ENCODE data around the gene IGSF3. TPM values are rescaled to one million over a fixed set of nuclear protein-coding genes. Genes with fewer than 3 reads are reported as not detected.
"Not testable (repeated sequence)": the region's sequence is repeated elsewhere in the genome, so short reads cannot be mapped to it uniquely, and the experiment has no call there.

IGSF3 gene
- total RNA-seq, 4 donors from 2014 or later = 1.7 to 8.5 (median 5.1) TPM

DNA sequence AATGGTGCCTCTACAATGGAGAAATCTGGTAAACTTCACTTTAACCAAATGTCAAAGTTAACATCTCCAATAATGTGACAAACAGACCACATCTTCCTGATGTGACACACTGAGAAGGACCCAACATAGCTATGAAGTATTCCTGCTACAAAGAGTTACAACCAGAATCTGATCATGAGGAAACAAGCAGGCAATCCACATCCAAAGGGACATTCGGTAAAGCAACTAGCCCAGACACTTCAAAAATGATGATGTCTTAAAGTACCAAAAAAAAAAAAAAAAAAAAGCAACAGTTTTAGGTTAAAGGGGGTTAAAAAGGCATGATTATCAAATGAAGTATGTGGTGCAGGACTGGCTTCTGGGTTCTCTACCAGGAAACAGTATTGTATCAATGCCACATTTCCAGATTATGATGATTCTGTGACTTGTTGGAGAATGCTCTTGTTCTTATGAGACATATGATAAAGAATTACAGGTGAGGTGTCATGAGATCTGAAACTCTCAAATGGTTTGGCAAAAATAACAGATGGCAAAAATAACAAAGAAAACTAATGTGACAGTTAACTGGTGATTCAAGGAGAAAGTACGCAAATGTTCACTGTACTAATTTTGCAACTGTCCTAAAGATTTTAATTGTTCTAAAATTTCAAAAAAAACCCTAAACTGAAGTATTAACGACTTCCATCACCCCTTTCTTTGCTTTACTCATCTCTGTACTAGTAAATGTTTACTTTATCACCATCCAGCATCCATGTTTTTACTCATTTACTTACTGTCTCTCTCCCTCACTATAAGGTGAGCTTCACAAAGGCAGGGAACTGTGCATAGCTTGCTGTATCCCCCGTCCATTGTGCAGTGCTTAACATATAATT, 99.5 kb downstream of the IGSF3 start:
- H3K27ac ChIP-seq = no peak overlapping the region
- TF ChIP-seq EP300 (IDR thresholded peaks at IDR 0.05) (no peak), POLR2A (IDR thresholded peaks at IDR 0.05) (no peak), POLR2AphosphoS5 (IDR thresholded peaks at IDR 0.05) (no peak)
- TF ChIP-seq, protein P1, sequence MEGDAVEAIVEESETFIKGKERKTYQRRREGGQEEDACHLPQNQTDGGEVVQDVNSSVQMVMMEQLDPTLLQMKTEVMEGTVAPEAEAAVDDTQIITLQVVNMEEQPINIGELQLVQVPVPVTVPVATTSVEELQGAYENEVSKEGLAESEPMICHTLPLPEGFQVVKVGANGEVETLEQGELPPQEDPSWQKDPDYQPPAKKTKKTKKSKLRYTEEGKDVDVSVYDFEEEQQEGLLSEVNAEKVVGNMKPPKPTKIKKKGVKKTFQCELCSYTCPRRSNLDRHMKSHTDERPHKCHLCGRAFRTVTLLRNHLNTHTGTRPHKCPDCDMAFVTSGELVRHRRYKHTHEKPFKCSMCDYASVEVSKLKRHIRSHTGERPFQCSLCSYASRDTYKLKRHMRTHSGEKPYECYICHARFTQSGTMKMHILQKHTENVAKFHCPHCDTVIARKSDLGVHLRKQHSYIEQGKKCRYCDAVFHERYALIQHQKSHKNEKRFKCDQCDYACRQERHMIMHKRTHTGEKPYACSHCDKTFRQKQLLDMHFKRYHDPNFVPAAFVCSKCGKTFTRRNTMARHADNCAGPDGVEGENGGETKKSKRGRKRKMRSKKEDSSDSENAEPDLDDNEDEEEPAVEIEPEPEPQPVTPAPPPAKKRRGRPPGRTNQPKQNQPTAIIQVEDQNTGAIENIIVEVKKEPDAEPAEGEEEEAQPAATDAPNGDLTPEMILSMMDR (IDR thresholded peaks at IDR 0.05) = no peak
- no peaks in the 10 kb centered on the region for H3K36me3 ChIP-seq
- no peak for ATAC-seq
- H3K4me3 ChIP-seq = no peak overlapping the region
- no peaks in the 10 kb centered on the region for H3K9me3 ChIP-seq
- peaks cover 0 to 26% (median 8%) of the 10 kb centered on the region in 3 donors for H3K4me1 ChIP-seq
- WGBS, 2 donors (ENCODE audit: low coverage in 1 of 2) = 70 to 85% methylated on average over 4 of the region's 4 CpGs
- H3K27me3 ChIP-seq = no peaks in the 10 kb centered on the region

- Histone ChIP-seq H3K9me3 (no peaks in the 10 kb centered on the region), H3K27me3 (no peaks in the 10 kb centered on the region), H3K36me3 (no peaks in the 10 kb centered on the region), H3K4me1 (peaks cover 0 to 17% (median 2%) of the 10 kb centered on the region in 3 donors), H3K4me3 (no peak overlapping the region), H3K27ac (no peak overlapping the region)
- ATAC-seq = no peak
- TF ChIP-seq POLR2A (IDR thresholded peaks at IDR 0.05) = no peak
- no peak for TF ChIP-seq EP300 (IDR thresholded peaks at IDR 0.05)
- WGBS, 2 donors (ENCODE audit: low coverage in 1 of 2) = 100% methylated on average over 1 of the region's 1 CpG
Measured at GRCh38 chr1:116565222-116565621, 102.3 kb downstream of the IGSF3 start.

GRCh38 chr1:116564426-116564825, 103.1 kb downstream of the IGSF3 start:
- Histone ChIP-seq H3K4me3 (no peak overlapping the region), H3K27ac (no peak overlapping the region), H3K9me3 (no peaks in the 10 kb centered on the region), H3K27me3 (no peaks in the 10 kb centered on the region), H3K36me3 (no peaks in the 10 kb centered on the region), H3K4me1 (peaks cover 0 to 11% (median 0%) of the 10 kb centered on the region in 3 donors)
- WGBS, 2 donors (ENCODE audit: low coverage in 1 of 2) = 100% methylated on average over 1 of the region's 1 CpG
- no peak for ATAC-seq
- no peak for TF ChIP-seq POLR2A (IDR thresholded peaks at IDR 0.05)
- TF ChIP-seq EP300 (IDR thresholded peaks at IDR 0.05) = no peak
- TF ChIP-seq, protein P1 (IDR thresholded peaks at IDR 0.05) = no peak
- no peak for TF ChIP-seq POLR2AphosphoS5 (IDR thresholded peaks at IDR 0.05)

DNA sequence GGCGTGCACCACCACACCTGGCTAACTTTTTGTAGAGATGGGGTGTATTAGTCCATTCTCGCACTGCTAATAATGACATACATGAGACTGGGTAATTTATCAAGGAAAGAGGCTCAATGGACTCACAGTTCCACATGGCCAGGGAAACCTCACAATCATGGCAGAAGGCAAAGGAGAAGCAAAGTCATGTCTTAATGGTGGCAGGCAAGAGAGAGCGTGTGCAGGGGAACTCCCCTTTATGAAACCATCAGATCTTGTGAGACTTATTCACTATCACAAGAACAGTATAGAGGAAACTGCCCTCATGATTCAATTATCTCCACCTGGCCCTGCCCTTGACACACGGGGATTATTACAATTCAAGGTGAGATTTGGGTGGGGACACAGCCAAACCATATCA, 105.1 kb downstream of the IGSF3 start:
- ATAC-seq, H3K9me3 ChIP-seq, H3K27ac ChIP-seq, H3K27me3 ChIP-seq, H3K4me1 ChIP-seq, H3K36me3 ChIP-seq, H3K4me3 ChIP-seq: not testable (repeated sequence)
- 97 to 100% methylated on average over 1 to 4 of the region's 4 CpGs for WGBS, 2 donors (ENCODE audit: low coverage in 1 of 2)

GRCh38 chr1:116561563-116561962, 106.0 kb downstream of the IGSF3 start:
- no peak for ATAC-seq
- Histone ChIP-seq H3K4me3 (no peak overlapping the region), H3K36me3 (no peaks in the 10 kb centered on the region), H3K27me3 (no peaks in the 10 kb centered on the region), H3K4me1 (peaks cover 0 to 2% (median 0%) of the 10 kb centered on the region in 3 donors), H3K9me3 (no peaks in the 10 kb centered on the region), H3K27ac (no peak overlapping the region)
- no peak for TF ChIP-seq EP300 (IDR thresholded peaks at IDR 0.05)
- no peak for TF ChIP-seq POLR2AphosphoS5 (IDR thresholded peaks at IDR 0.05)
- no peak for TF ChIP-seq POLR2A (IDR thresholded peaks at IDR 0.05)
- TF ChIP-seq, protein P1 (IDR thresholded peaks at IDR 0.05) = no peak
